HEK293T (cell line): ENCODE measurements around the gene CLCN4.

ENCODE experiments used
- ARNT ChIP-seq: fragments of 450-650 bp; IDR thresholded peaks from 2 replicates; pipeline ENCODE4 v1.6.1; 2017; ENCODE audit warnings: mild to moderate bottlenecking
- BHLHE40 ChIP-seq: fragments of 450-650 bp; IDR thresholded peaks from 2 replicates; pipeline ENCODE4 v1.6.1; 2016; ENCODE audit warnings: mild to moderate bottlenecking, moderate library complexity, borderline replicate concordance
- CTBP1 ChIP-seq: fragments of 450-650 bp; IDR thresholded peaks from 2 replicates; pipeline ENCODE4 v1.6.1; 2016; ENCODE audit warnings: borderline replicate concordance
- ELF4 ChIP-seq: fragments of 450-650 bp; IDR thresholded peaks from 2 replicates; pipeline ENCODE4 v1.6.1; 2017; ENCODE audit warnings: antibody characterized with exemption
- FOXK2 ChIP-seq: fragments of 450-650 bp; IDR thresholded peaks from 2 replicates; pipeline ENCODE4 v1.6.1; 2016; ENCODE audit warnings: mild to moderate bottlenecking
- HDGF ChIP-seq: fragments of 450-650 bp; IDR thresholded peaks from 2 replicates; pipeline ENCODE4 v1.6.1; 2017; ENCODE audit warnings: antibody characterized with exemption, borderline replicate concordance
- SP1 ChIP-seq: fragments of 450-650 bp; IDR thresholded peaks from 2 replicates; pipeline ENCODE4 v1.6.1; 2017
- SUZ12 ChIP-seq: fragments of 450-650 bp; IDR thresholded peaks from 2 replicates; pipeline ENCODE4 v1.6.1; 2016; ENCODE audit warnings: mild to moderate bottlenecking
- TARDBP ChIP-seq: fragments of 450-650 bp; IDR thresholded peaks from 2 replicates; pipeline ENCODE4 v1.6.1; 2016

- TF ChIP-seq TARDBP (no peak), SUZ12 (no peak), BHLHE40 (no peak), HDGF (no peak), FOXK2 (no peak), SP1 (no peak), ARNT (no peak), ELF4 (no peak), CTBP1 (no peak)
Measured at GRCh38 chrX:10245886-10246285, 89.1 kb downstream of the CLCN4 start.
